ENCODE results near the gene C1QTNF8. TPM values are rescaled to one million over a fixed set of nuclear protein-coding genes. Genes with fewer than 3 reads are reported as not detected.

The C1QTNF8 gene
- total RNA-seq = under 1 TPM in 1 of 2 donors, not detected in 1; 0.34 TPM

- intact Hi-C loops (cut with DNase I) = no loop called here
- Histone ChIP-seq H3K27ac (no peak within 1 kb of the TSS), H3K9me3 (no peaks in the 10 kb centered on the region), H3K36me3 (no peaks in the 10 kb centered on the region), H3K4me1 (replicated peaks) (no peaks in the 10 kb centered on the region), H3K27me3 (replicated peaks; ENCODE audit: insufficient read depth) (no peaks in the 10 kb centered on the region), H3K4me3 (no peak within 1 kb of the TSS)
- no peak for TF ChIP-seq POLR2A (IDR thresholded peaks at IDR 0.05)
- no peak for TF ChIP-seq CTCF (IDR thresholded peaks at IDR 0.05)
- TF ChIP-seq POLR2AphosphoS5 (IDR thresholded peaks at IDR 0.05) = no peak
- DNase-seq (ENCODE audit: low spot score) = no peak
- 76% methylated on average over 46 of the region's 55 CpGs for WGBS
Measured at GRCh38 chr16:1096169-1097082, at the start of gene C1QTNF8. Gene C1QTNF8 (minus strand): TSS chr16:1096244. CDS start chr16:1094922, 1,322 bp downstream.

GRCh38 chr16:1145383-1146100 is 49.5 kb upstream of the C1QTNF8 start:
- WGBS = 42% methylated on average over 11 of the region's 30 CpGs
- Histone ChIP-seq H3K36me3 (no peaks in the 10 kb centered on the region), H3K27me3 (replicated peaks; ENCODE audit: insufficient read depth) (peaks cover 3% of the 10 kb centered on the region), H3K9me3 (no peaks in the 10 kb centered on the region), H3K4me1 (replicated peaks) (no peaks in the 10 kb centered on the region), H3K4me3 (no peak overlapping the region), H3K27ac (no peak overlapping the region)
- intact Hi-C loops (cut with DNase I) = loop anchor here (5.0 kb wide), 1 partner anchor 33 kb away; no protein-coding TSS in a partner anchor
- DNase-seq (ENCODE audit: low spot score) = no peak
- TF ChIP-seq POLR2AphosphoS5 (IDR thresholded peaks at IDR 0.05) (no peak), POLR2A (IDR thresholded peaks at IDR 0.05) (no peak), CTCF (IDR thresholded peaks at IDR 0.05) (no peak)

- Histone ChIP-seq H3K4me1 (replicated peaks) (no peaks in the 10 kb centered on the region), H3K4me3 (no peak overlapping the region), H3K27ac (no peak overlapping the region), H3K36me3 (no peaks in the 10 kb centered on the region), H3K9me3 (no peaks in the 10 kb centered on the region), H3K27me3 (replicated peaks; ENCODE audit: insufficient read depth) (peaks cover 3% of the 10 kb centered on the region)
- 76% methylated on average over 38 of the region's 46 CpGs for WGBS
- no peak for DNase-seq (ENCODE audit: low spot score)
- TF ChIP-seq POLR2A (IDR thresholded peaks at IDR 0.05) (no peak), POLR2AphosphoS5 (IDR thresholded peaks at IDR 0.05) (no peak), CTCF (IDR thresholded peaks at IDR 0.05) (no peak)
- intact Hi-C loops (cut with DNase I) = loop anchor here (5.0 kb wide), 1 partner anchor 32 kb away; no protein-coding TSS in a partner anchor
Measured at GRCh38 chr16:1144476-1145382, 48.7 kb upstream of the C1QTNF8 start.

GRCh38 chr16:1143761-1144450 is 47.9 kb upstream of the C1QTNF8 start:
- intact Hi-C loops (cut with DNase I) = no loop called here
- Histone ChIP-seq H3K9me3 (no peaks in the 10 kb centered on the region), H3K36me3 (no peaks in the 10 kb centered on the region), H3K27ac (no peak overlapping the region), H3K27me3 (replicated peaks; ENCODE audit: insufficient read depth) (peaks cover 3% of the 10 kb centered on the region), H3K4me1 (replicated peaks) (no peaks in the 10 kb centered on the region), H3K4me3 (no peak overlapping the region)
- 83% methylated on average over 20 of the region's 23 CpGs for WGBS
- TF ChIP-seq POLR2A (IDR thresholded peaks at IDR 0.05) (no peak), CTCF (IDR thresholded peaks at IDR 0.05) (no peak), POLR2AphosphoS5 (IDR thresholded peaks at IDR 0.05) (no peak)
- no peak for DNase-seq (ENCODE audit: low spot score)

All from prostate gland (tissue), 2 donors.